Panc1 (cell line): Measurements from ENCODE around the gene CCDC146. TPM values are rescaled to one million over a fixed set of nuclear protein-coding genes. Genes with fewer than 3 reads are reported as not detected.
"Not testable (repeated sequence)": the region's sequence is repeated elsewhere in the genome, so short reads cannot be mapped to it uniquely, and the experiment has no call there.

ENCODE experiments used
- ATAC-seq: fragments of 200-7000 bp; cut with Tn5 transposase; 2 replicates; pipeline ENCODE4 v1.9.1; 2020; ENCODE audit warnings: mild to moderate bottlenecking, moderate library complexity
- BruUV-seq: library from RNA; stranded (reverse); fragments of 400-500 nt; replicated peaks from 2 replicates; lab custom pipeline; 2021; lab: Mats Ljungman, UMichigan
- CTCF ChIA-PET: fragments of 300-600 bp; sonication (Branson Sonifier 250); formaldehyde crosslinking; loops from one replicate; lab custom pipeline; 2022; ENCODE audit warnings: antibody characterized with exemption; lab: Charles Lee
- POLR2A ChIA-PET: fragments of 300-600 bp; sonication (Branson Sonifier 250); formaldehyde crosslinking; loops from one replicate; lab custom pipeline; 2022; ENCODE audit warnings: antibody characterized with exemption; lab: Charles Lee
- DNase-seq: peaks from one replicate; pipeline ENCODE4 v3.0.0-alpha.2; 2010; ENCODE audit warnings: low read depth, low spot score
- H3K27ac ChIP-seq: 2 replicates; pipeline ENCODE4 v1.5.1; 2011; ENCODE audit warnings: mild to moderate bottlenecking, low read length, inconsistent platforms
- H3K27me3 ChIP-seq: fragments of 200-500 bp; sonication (Bioruptor generic); 2 replicates; pipeline ENCODE4 v1.6.0; 2014; ENCODE audit warnings: low read length, inconsistent platforms; ENCODE audit not compliant: control insufficient read depth, insufficient read depth
- H3K36me3 ChIP-seq: fragments of 200-500 bp; sonication (Bioruptor generic); 2 replicates; pipeline ENCODE4 v1.5.1; 2014; ENCODE audit warnings: inconsistent platforms, mild to moderate bottlenecking, low read length, moderate library complexity; ENCODE audit not compliant: control insufficient read depth, insufficient read depth
- H3K4me1 ChIP-seq: 2 replicates; pipeline ENCODE4 v1.5.1; 2011; ENCODE audit warnings: inconsistent platforms, mild to moderate bottlenecking, low read length, moderate library complexity; ENCODE audit not compliant: control insufficient read depth, insufficient read depth
- H3K4me3 ChIP-seq, 2 experiments: 2 replicates each; pipeline ENCODE4 v1.5.1; 2011 to 2012; ENCODE audit warnings: low read depth in 2 of 2, low read length in 2 of 2, mild to moderate bottlenecking in 2 of 2, inconsistent platforms in 1 of 2, moderate library complexity in 1 of 2
- H3K9me3 ChIP-seq: fragments of 200-500 bp; sonication (Bioruptor generic); 2 replicates; pipeline ENCODE4 v1.5.1; 2014; ENCODE audit warnings: low read depth, mild to moderate bottlenecking, inconsistent platforms, low read length, moderate library complexity; ENCODE audit not compliant: control insufficient read depth, insufficient read depth
- CTCF ChIP-seq: fragments of 450-650 bp; IDR thresholded peaks from 2 replicates; pipeline ENCODE4 v1.5.1; 2017; ENCODE audit warnings: mild to moderate bottlenecking
- POLR2AphosphoS5 ChIP-seq: IDR thresholded peaks from 2 replicates; pipeline ENCODE4 v1.6.1; 2012; ENCODE audit warnings: mild to moderate bottlenecking, low read depth, low read length, moderate library complexity
- SIN3A ChIP-seq: IDR thresholded peaks from 2 replicates; pipeline ENCODE4 v1.6.1; 2012; ENCODE audit warnings: low read depth, mild to moderate bottlenecking, low read length, moderate library complexity, borderline replicate concordance; ENCODE audit not compliant: insufficient read depth
- TCF7L2 ChIP-seq: IDR thresholded peaks from 2 replicates; pipeline ENCODE4 v1.6.1; 2011; ENCODE audit warnings: mild to moderate bottlenecking, low read depth, low read length, inconsistent platforms
- in situ Hi-C: cut with HindIII; loops from 2 replicates; pipeline ENCODE4 v1.10.0; 2016; ENCODE audit warnings: low sequenced_read_pairs, low pct_unique_long_range_greater_than_20kb
- intact Hi-C: fragments of 100-400 bp; cut with micrococcal nuclease; formaldehyde crosslinking; loops from one replicate; pipeline ENCODE4 v1.10.0; 2022; ENCODE audit not compliant: unreplicated experiment
- total RNA-seq: library from RNA; stranded (reverse); gene quantifications from one replicate; pipeline ENCODE4 v1.2.1, GENCODE V29; 2021; ENCODE audit not compliant: unreplicated experiment
- TF ChIP-seq, protein P1 (sequence below), 2 experiments: IDR thresholded peaks; 2 replicates each; pipeline ENCODE4 v1.6.1; 2011 to 2012; ENCODE audit warnings: low read depth in 2 of 2, control low read depth in 1 of 2, low read length in 1 of 2, mild to moderate bottlenecking in 1 of 2, moderate library complexity in 1 of 2; ENCODE audit not compliant: insufficient read depth in 1 of 2

The CCDC146 gene
- total RNA-seq, 1 experiment from 2014 or later: 1.2 TPM

DNA sequence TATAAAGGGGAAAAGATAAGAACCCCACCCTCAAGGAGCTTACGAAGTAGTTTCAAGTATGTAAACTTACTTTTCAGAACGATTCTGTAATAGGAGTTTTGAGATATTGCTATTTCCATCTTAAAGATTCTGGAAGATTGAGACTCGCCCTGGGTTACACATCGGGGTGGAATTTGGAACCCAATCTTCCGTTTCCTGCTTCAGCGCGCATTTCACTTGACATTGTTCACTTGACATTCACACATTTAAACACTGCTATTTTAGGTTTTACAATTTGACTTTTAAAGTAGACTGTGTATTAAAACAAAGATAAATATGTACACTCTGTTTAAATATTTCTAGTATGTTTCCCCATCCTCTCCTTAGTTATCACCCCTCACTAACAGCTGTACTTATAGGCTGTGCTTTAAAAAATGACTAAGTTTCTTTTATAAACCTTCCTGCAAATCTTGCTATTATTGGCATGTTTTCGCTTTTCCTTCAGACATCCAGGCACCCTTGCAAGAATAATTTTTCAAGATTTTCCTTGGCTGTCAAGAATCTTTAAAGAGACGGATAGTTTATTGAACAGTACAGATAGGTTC is 55.0 kb downstream of the CCDC146 start:
- ATAC-seq, H3K4me3 ChIP-seq, H3K4me1 ChIP-seq, H3K27ac ChIP-seq, POLR2A ChIA-PET, intact Hi-C loops, H3K36me3 ChIP-seq, DNase-seq, in situ Hi-C loops, BruUV-seq, H3K27me3 ChIP-seq, H3K9me3 ChIP-seq, CTCF ChIA-PET: not testable (repeated sequence)

DNA sequence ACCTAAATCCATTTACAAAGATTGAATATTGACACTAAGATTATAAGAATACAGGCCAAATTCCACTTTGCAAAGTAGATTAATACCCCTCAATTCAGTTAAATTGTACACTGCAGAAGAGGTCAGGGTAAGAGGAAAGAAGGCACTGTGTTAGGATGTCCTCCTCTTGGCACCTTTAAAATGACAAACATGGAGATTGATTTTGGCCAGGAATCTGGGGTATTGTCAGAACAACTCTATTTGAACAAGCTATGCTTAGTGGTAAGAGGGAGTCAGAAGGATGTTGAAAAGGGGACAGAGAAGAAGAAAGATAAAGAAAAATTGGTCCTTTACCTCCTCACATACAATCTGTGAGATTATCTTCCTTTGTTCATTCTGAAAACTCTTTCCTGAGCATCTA is 55.6 kb downstream of the CCDC146 start:
- intact Hi-C loops, H3K4me1 ChIP-seq, in situ Hi-C loops, H3K27me3 ChIP-seq, H3K27ac ChIP-seq, H3K36me3 ChIP-seq, H3K9me3 ChIP-seq, H3K4me3 ChIP-seq, CTCF ChIA-PET, BruUV-seq, ATAC-seq, DNase-seq, POLR2A ChIA-PET: not testable (repeated sequence)

GRCh38 chr7:77181015-77181595 is 58.7 kb downstream of the CCDC146 start:
- no peaks in the 10 kb centered on the region for H3K4me1 ChIP-seq
- no peak for DNase-seq
- no peaks in the 10 kb centered on the region for H3K9me3 ChIP-seq
- intact Hi-C loops (loop anchor here (10.0 kb wide), 1 partner anchor 56 kb away; the partner anchor contains the start of gene CCDC146), in situ Hi-C loops (no loop called here)
- no peak overlapping the region for H3K4me3 ChIP-seq
- no TSS peak for BruUV-seq
- no peak for ATAC-seq
- TF ChIP-seq TCF7L2 (no peak), SIN3A (no peak), POLR2AphosphoS5 (no peak), CTCF (no peak)
- TF ChIP-seq, protein P1, sequence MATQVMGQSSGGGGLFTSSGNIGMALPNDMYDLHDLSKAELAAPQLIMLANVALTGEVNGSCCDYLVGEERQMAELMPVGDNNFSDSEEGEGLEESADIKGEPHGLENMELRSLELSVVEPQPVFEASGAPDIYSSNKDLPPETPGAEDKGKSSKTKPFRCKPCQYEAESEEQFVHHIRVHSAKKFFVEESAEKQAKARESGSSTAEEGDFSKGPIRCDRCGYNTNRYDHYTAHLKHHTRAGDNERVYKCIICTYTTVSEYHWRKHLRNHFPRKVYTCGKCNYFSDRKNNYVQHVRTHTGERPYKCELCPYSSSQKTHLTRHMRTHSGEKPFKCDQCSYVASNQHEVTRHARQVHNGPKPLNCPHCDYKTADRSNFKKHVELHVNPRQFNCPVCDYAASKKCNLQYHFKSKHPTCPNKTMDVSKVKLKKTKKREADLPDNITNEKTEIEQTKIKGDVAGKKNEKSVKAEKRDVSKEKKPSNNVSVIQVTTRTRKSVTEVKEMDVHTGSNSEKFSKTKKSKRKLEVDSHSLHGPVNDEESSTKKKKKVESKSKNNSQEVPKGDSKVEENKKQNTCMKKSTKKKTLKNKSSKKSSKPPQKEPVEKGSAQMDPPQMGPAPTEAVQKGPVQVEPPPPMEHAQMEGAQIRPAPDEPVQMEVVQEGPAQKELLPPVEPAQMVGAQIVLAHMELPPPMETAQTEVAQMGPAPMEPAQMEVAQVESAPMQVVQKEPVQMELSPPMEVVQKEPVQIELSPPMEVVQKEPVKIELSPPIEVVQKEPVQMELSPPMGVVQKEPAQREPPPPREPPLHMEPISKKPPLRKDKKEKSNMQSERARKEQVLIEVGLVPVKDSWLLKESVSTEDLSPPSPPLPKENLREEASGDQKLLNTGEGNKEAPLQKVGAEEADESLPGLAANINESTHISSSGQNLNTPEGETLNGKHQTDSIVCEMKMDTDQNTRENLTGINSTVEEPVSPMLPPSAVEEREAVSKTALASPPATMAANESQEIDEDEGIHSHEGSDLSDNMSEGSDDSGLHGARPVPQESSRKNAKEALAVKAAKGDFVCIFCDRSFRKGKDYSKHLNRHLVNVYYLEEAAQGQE (IDR thresholded peaks at IDR 0.05; ENCODE audit: insufficient read depth in 1 of 2, low read depth in 2 of 2, low read length in 1 of 2): no peak
- no peaks in the 10 kb centered on the region for H3K36me3 ChIP-seq
- no peak overlapping the region for H3K27ac ChIP-seq
- ChIA-PET CTCF (no interaction called here), POLR2A (no interaction called here)
- no peaks in the 10 kb centered on the region for H3K27me3 ChIP-seq
